ENCODE measurements around the gene RAET1L.
"Not testable (repeated sequence)": the region's sequence is repeated elsewhere in the genome, so short reads cannot be mapped to it uniquely, and the experiment has no call there.

RAET1L gene

GRCh38 chr6:150027806-150028565, 2.7 kb upstream of the RAET1L start:
- H3K9ac ChIP-seq (ENCODE audit: low read length): no peak overlapping the region
- H3K36me3 ChIP-seq (ENCODE audit: control insufficient read depth, low read depth, low read length): no peaks in the 10 kb centered on the region
- no peaks in the 10 kb centered on the region for H3K4me1 ChIP-seq (ENCODE audit: control insufficient read depth, low read depth, low read length)
- H3K27ac ChIP-seq (ENCODE audit: low read length): no peak overlapping the region
- no peaks in the 10 kb centered on the region for H3K9me3 ChIP-seq (ENCODE audit: control insufficient read depth, low read depth, low read length)
- no peak overlapping the region for H3K4me3 ChIP-seq (ENCODE audit: low read length)
- peaks cover under 1% of the 10 kb centered on the region for H3K27me3 ChIP-seq (ENCODE audit: control insufficient read depth, insufficient read depth, low read length)

- Histone ChIP-seq H3K9ac (ENCODE audit: low read length) (no peak overlapping the region), H3K9me3 (ENCODE audit: control insufficient read depth, low read depth, low read length) (no peaks in the 10 kb centered on the region), H3K4me3 (ENCODE audit: low read length) (no peak overlapping the region), H3K27me3 (ENCODE audit: control insufficient read depth, insufficient read depth, low read length) (no peaks in the 10 kb centered on the region), H3K4me1 (ENCODE audit: control insufficient read depth, low read depth, low read length) (no peaks in the 10 kb centered on the region), H3K27ac (ENCODE audit: low read length) (no peak overlapping the region), H3K36me3 (ENCODE audit: control insufficient read depth, low read depth, low read length) (no peaks in the 10 kb centered on the region)
Measured at GRCh38 chr6:150026976-150027805, 1.9 kb upstream of the RAET1L start.

- Histone ChIP-seq H3K27me3 (ENCODE audit: control insufficient read depth, insufficient read depth, low read length) (no peaks in the 10 kb centered on the region), H3K9ac (ENCODE audit: low read length) (no peak overlapping the region), H3K36me3 (ENCODE audit: control insufficient read depth, low read depth, low read length) (no peaks in the 10 kb centered on the region), H3K9me3 (ENCODE audit: control insufficient read depth, low read depth, low read length) (no peaks in the 10 kb centered on the region), H3K4me1 (ENCODE audit: control insufficient read depth, low read depth, low read length) (no peaks in the 10 kb centered on the region), H3K4me3 (ENCODE audit: low read length) (no peak overlapping the region), H3K27ac (ENCODE audit: low read length) (no peak overlapping the region)
Measured at GRCh38 chr6:150024646-150025155, 631 bp downstream of the RAET1L start.

DNA sequence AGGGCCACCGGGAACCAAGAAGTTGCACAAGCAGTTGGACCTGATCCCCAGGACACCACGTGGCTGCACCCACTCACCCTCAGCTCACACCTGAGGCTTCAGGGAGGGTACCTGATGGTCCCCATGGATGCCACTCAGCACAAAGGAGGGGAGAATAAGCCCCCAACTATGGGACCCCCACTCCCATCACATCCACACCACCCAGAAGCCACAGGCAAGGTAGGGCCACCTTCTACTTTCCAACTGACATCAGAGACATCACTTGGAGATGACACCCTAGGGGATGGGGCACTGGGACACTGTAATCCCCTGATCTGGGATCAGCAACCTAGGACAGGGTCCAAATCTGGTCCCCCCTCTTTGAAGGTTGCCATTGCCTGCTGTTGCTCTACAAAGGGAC, 1.3 kb downstream of the RAET1L start:
- H3K4me1 ChIP-seq (ENCODE audit: control insufficient read depth, low read depth, low read length); H3K4me3 ChIP-seq (ENCODE audit: low read length); H3K27me3 ChIP-seq (ENCODE audit: control insufficient read depth, insufficient read depth, low read length); H3K36me3 ChIP-seq (ENCODE audit: control insufficient read depth, low read depth, low read length); H3K27ac ChIP-seq (ENCODE audit: low read length); H3K9ac ChIP-seq (ENCODE audit: low read length); H3K9me3 ChIP-seq (ENCODE audit: control insufficient read depth, low read depth, low read length): not testable (repeated sequence)

- H3K36me3 ChIP-seq (ENCODE audit: control insufficient read depth, low read depth, low read length); H3K4me3 ChIP-seq (ENCODE audit: low read length); H3K9ac ChIP-seq (ENCODE audit: low read length); H3K4me1 ChIP-seq (ENCODE audit: control insufficient read depth, low read depth, low read length); H3K27ac ChIP-seq (ENCODE audit: low read length); H3K9me3 ChIP-seq (ENCODE audit: control insufficient read depth, low read depth, low read length): not testable (repeated sequence)
- H3K27me3 ChIP-seq (ENCODE audit: control insufficient read depth, insufficient read depth, low read length): peaks cover 22% of the 10 kb centered on the region
Measured at GRCh38 chr6:150021870-150022269, 3.5 kb downstream of the RAET1L start.

DNA sequence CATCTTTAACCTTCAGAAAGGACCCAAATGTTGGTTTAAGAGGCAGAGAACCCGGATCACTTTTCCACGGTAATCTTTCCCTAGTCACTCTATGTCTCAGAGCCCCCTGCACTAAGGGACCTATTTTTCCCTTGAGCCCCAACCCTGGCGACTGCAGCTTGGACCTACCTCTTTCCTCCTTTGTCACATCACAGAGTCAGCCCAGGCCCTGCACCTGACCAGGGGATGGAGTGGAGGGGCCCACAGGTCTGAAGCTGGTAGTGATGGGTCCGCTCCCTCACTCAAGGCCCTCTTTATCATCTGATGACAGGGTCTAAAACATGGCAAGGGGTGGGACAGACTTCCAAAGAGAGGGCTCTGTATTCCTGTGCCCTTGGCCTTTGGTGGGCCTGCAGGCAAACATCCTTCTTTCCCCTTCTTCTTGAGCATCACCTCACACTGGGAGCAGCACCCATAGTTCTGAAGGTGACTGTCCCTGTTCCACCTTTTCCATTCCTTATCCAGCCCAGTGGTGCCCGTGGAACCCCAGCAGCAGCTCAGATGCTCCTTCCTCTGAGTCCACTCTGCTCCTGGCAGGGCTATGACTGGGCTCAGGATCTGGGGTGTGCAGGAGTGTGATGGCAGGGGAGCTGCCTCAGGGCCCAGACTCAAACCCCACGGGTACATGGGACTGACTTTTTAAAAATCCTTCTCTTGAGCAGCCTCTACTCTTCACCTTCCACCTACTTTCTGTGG, 6.3 kb downstream of the RAET1L start:
- H3K36me3 ChIP-seq (ENCODE audit: control insufficient read depth, low read depth, low read length): no peaks in the 10 kb centered on the region
- no peaks in the 10 kb centered on the region for H3K9me3 ChIP-seq (ENCODE audit: control insufficient read depth, low read depth, low read length)
- peaks cover 50% of the 10 kb centered on the region for H3K27me3 ChIP-seq (ENCODE audit: control insufficient read depth, insufficient read depth, low read length)

DNA sequence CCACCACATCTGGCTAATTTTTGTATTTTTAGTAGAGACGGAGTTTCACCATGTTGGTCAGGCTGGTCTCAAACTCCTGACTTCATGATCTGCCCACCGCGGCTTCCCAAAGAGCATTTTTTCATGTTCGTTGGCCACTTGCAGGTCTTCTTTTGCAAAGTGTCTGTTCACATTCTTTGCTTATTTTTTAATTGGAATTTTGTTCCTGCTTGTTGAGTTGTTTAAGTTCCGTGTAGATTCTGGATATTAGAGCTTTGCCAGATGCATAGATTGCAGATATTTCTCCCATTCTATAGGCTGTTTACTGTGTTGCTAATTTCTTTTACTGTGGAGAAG, 8.2 kb downstream of the RAET1L start:
- H3K9ac ChIP-seq (ENCODE audit: low read length); H3K9me3 ChIP-seq (ENCODE audit: control insufficient read depth, low read depth, low read length); H3K4me1 ChIP-seq (ENCODE audit: control insufficient read depth, low read depth, low read length); H3K27ac ChIP-seq (ENCODE audit: low read length); H3K36me3 ChIP-seq (ENCODE audit: control insufficient read depth, low read depth, low read length); H3K4me3 ChIP-seq (ENCODE audit: low read length): not testable (repeated sequence)
- peaks cover 69% of the 10 kb centered on the region for H3K27me3 ChIP-seq (ENCODE audit: control insufficient read depth, insufficient read depth, low read length)

More for the DNA sequence above, 6.3 kb downstream of the RAET1L start:
- H3K9ac ChIP-seq (ENCODE audit: low read length): no peak overlapping the region
- H3K27ac ChIP-seq (ENCODE audit: low read length): no peak overlapping the region
- H3K4me1 ChIP-seq (ENCODE audit: control insufficient read depth, low read depth, low read length): no peaks in the 10 kb centered on the region
- H3K4me3 ChIP-seq (ENCODE audit: low read length): no peak overlapping the region

- H3K27me3 ChIP-seq (ENCODE audit: control insufficient read depth, insufficient read depth, low read length): peaks cover 75% of the 10 kb centered on the region
Measured at GRCh38 chr6:150016324-150017185, 8.8 kb downstream of the RAET1L start.

GRCh38 chr6:150015281-150016001, 9.9 kb downstream of the RAET1L start:
- H3K27me3 ChIP-seq (ENCODE audit: control insufficient read depth, insufficient read depth, low read length): peaks cover 86% of the 10 kb centered on the region

More at GRCh38 chr6:150016324-150017185, 8.8 kb downstream of the RAET1L start:
- Histone ChIP-seq H3K27ac (ENCODE audit: low read length) (no peak overlapping the region), H3K9me3 (ENCODE audit: control insufficient read depth, low read depth, low read length) (no peaks in the 10 kb centered on the region), H3K4me3 (ENCODE audit: low read length) (no peak overlapping the region), H3K4me1 (ENCODE audit: control insufficient read depth, low read depth, low read length) (no peaks in the 10 kb centered on the region), H3K9ac (ENCODE audit: low read length) (no peak overlapping the region), H3K36me3 (ENCODE audit: control insufficient read depth, low read depth, low read length) (no peaks in the 10 kb centered on the region)

GRCh38 chr6:150014623-150015280, 10.6 kb downstream of the RAET1L start:
- not testable (repeated sequence) for H3K27ac ChIP-seq (ENCODE audit: low read length); H3K4me1 ChIP-seq (ENCODE audit: control insufficient read depth, low read depth, low read length); H3K36me3 ChIP-seq (ENCODE audit: control insufficient read depth, low read depth, low read length); H3K9ac ChIP-seq (ENCODE audit: low read length); H3K9me3 ChIP-seq (ENCODE audit: control insufficient read depth, low read depth, low read length); H3K4me3 ChIP-seq (ENCODE audit: low read length)
- peaks cover 93% of the 10 kb centered on the region for H3K27me3 ChIP-seq (ENCODE audit: control insufficient read depth, insufficient read depth, low read length)

More at GRCh38 chr6:150015281-150016001, 9.9 kb downstream of the RAET1L start:
- not testable (repeated sequence) for H3K36me3 ChIP-seq (ENCODE audit: control insufficient read depth, low read depth, low read length); H3K4me3 ChIP-seq (ENCODE audit: low read length); H3K9ac ChIP-seq (ENCODE audit: low read length); H3K9me3 ChIP-seq (ENCODE audit: control insufficient read depth, low read depth, low read length); H3K27ac ChIP-seq (ENCODE audit: low read length); H3K4me1 ChIP-seq (ENCODE audit: control insufficient read depth, low read depth, low read length)

Data from iPS-18a (cell line).